GM23338 (cell line): Measurements from ENCODE around the gene AVPR1B. TPM values are rescaled to one million over a fixed set of nuclear protein-coding genes. Genes with fewer than 3 reads are reported as not detected.

ENCODE experiments used
- ATAC-seq: fragments of 200-7000 bp; cut with Tn5 transposase; 3 replicates; pipeline ENCODE4 v1.9.1; 2020
- DNase-seq: peaks from one replicate; pipeline ENCODE4 v3.0.0-alpha.2; 2015; ENCODE audit warnings: low spot score
- H2AFZ ChIP-seq: fragments of 200-600 bp; sonication (generic); 2 replicates; pipeline ENCODE4 v1.8.0; 2016; ENCODE audit warnings: antibody characterized with exemption, mild to moderate bottlenecking, moderate library complexity
- H3F3A ChIP-seq: fragments of 200-600 bp; sonication (generic); replicated peaks from 2 replicates; pipeline ENCODE4 v1.8.0; 2017; ENCODE audit warnings: antibody characterized with exemption, mixed run types, low read depth
- H3K27ac ChIP-seq: fragments of 200-600 bp; sonication (generic); 2 replicates; pipeline ENCODE4 v1.6.1; 2016; ENCODE audit warnings: low read depth
- H3K27me3 ChIP-seq: fragments of 200-600 bp; sonication (generic); 2 replicates; pipeline ENCODE4 v1.8.0; 2016; ENCODE audit warnings: mild to moderate bottlenecking, mixed run types, moderate library complexity; ENCODE audit not compliant: insufficient read depth
- H3K36me3 ChIP-seq: fragments of 200-600 bp; sonication (generic); 2 replicates; pipeline ENCODE4 v1.8.0; 2016; ENCODE audit warnings: mild to moderate bottlenecking; ENCODE audit not compliant: insufficient read depth
- H3K4me1 ChIP-seq: fragments of 200-600 bp; sonication (generic); 2 replicates; pipeline ENCODE4 v1.8.0; 2016; ENCODE audit warnings: mild to moderate bottlenecking, moderate library complexity; ENCODE audit not compliant: insufficient read depth
- H3K4me2 ChIP-seq: fragments of 200-600 bp; sonication (generic); 2 replicates; pipeline ENCODE4 v1.7.1; 2017; ENCODE audit warnings: mixed run types
- H3K4me3 ChIP-seq: fragments of 200-600 bp; sonication (generic); 2 replicates; pipeline ENCODE4 v1.6.1; 2016; ENCODE audit warnings: mixed run types
- H3K79me2 ChIP-seq: fragments of 200-600 bp; sonication (generic); replicated peaks from 2 replicates; pipeline ENCODE4 v1.8.0; 2017; ENCODE audit warnings: mild to moderate bottlenecking; ENCODE audit not compliant: insufficient read depth
- H3K9me2 ChIP-seq: fragments of 200-600 bp; sonication (generic); 2 replicates; pipeline ENCODE4 v1.8.0; 2017; ENCODE audit not compliant: insufficient read depth
- H4K20me1 ChIP-seq: fragments of 200-600 bp; sonication (generic); replicated peaks from 2 replicates; pipeline ENCODE4 v1.8.0; 2017; ENCODE audit warnings: mild to moderate bottlenecking; ENCODE audit not compliant: insufficient read depth
- H3K27ac Mint-ChIP-seq: 2 replicates; pipeline ENCODE4 v1.8.0; 2020; ENCODE audit warnings: inconsistent platforms, mild to moderate bottlenecking, moderate library complexity, mixed read lengths
- H3K27me3 Mint-ChIP-seq: 3 replicates; pipeline ENCODE4 v1.8.0; 2022; ENCODE audit warnings: low read depth, mild to moderate bottlenecking, moderate library complexity, mixed read lengths, inconsistent platforms; ENCODE audit not compliant: insufficient read depth, poor library complexity
- H3K36me3 Mint-ChIP-seq: 3 replicates; pipeline ENCODE4 v1.8.0; 2021; ENCODE audit warnings: low read depth, mild to moderate bottlenecking, inconsistent platforms, moderate library complexity, mixed read lengths
- H3K4me1 Mint-ChIP-seq: 3 replicates; pipeline ENCODE4 v1.8.0; 2020; ENCODE audit warnings: mild to moderate bottlenecking, inconsistent platforms, mixed read lengths
- H3K4me3 Mint-ChIP-seq: 3 replicates; pipeline ENCODE4 v1.8.0; 2021; ENCODE audit warnings: moderate library complexity, mild to moderate bottlenecking, inconsistent platforms, mixed read lengths
- H3K9me3 Mint-ChIP-seq: 3 replicates; pipeline ENCODE4 v1.8.0; 2020; ENCODE audit warnings: moderate library complexity, mild to moderate bottlenecking, inconsistent platforms, mixed read lengths
- CREB1 ChIP-seq: fragments of 250-450 bp; sonication (Bioruptor Pico); IDR thresholded peaks from 2 replicates; pipeline ENCODE4 v1.5.0; 2020; ENCODE audit warnings: low read depth, mild to moderate bottlenecking, moderate library complexity
- EZH2 ChIP-seq: fragments of 200-600 bp; sonication (generic); IDR thresholded peaks from one replicate; pipeline ENCODE4 v1.8.0; 2017; ENCODE audit warnings: antibody characterized with exemption, mild to moderate bottlenecking, low read depth; ENCODE audit not compliant: unreplicated experiment
- POLR2AphosphoS5 ChIP-seq: IDR thresholded peaks from 2 replicates; pipeline ENCODE4 v1.6.1; 2016; ENCODE audit warnings: antibody characterized with exemption, low read depth
- STAT1 ChIP-seq: IDR thresholded peaks from one replicate; pipeline ENCODE4 v1.6.1; 2016; ENCODE audit warnings: antibody characterized with exemption; ENCODE audit not compliant: unreplicated experiment
- ZNF114 ChIP-seq: fragments of 250-450 bp; sonication (Bioruptor Pico); IDR thresholded peaks from 2 replicates; pipeline ENCODE4 v1.5.0; 2020; ENCODE audit warnings: mild to moderate bottlenecking, moderate library complexity
- polyA plus RNA-seq: library from polyadenylated mRNA; unstranded; fragments of >200 nt; fragmentation: Nextera tagmentation; extraction: Ambion mirVana; gene quantifications from 2 replicates; pipeline ENCODE4 v1.2.1, GENCODE V29; 2016
- total RNA-seq: library from RNA; depleted of rRNA; stranded (reverse); fragments of >200 nt; shearing (Covaris generic); gene quantifications from 2 replicates; pipeline ENCODE4 v1.2.3, GENCODE V29; 2014
- TF ChIP-seq, protein P1 (sequence below): fragments of 250-450 bp; sonication (Bioruptor Pico); IDR thresholded peaks from 2 replicates; pipeline ENCODE4 v1.5.0; 2020; ENCODE audit warnings: mild to moderate bottlenecking, moderate library complexity
- TF ChIP-seq, protein P2 (sequence below): IDR thresholded peaks from 2 replicates; pipeline ENCODE4 v1.6.1; 2016; ENCODE audit warnings: antibody characterized with exemption
- TF ChIP-seq, protein P3 (sequence below), 2 experiments: fragments of 200-600 bp in 1 of 2; sonication (generic) in 1 of 2; conservative IDR thresholded peaks; 2 replicates each; pipeline versions ENCODE4 v1.5.1 to v1.6.1; 2016 to 2017; ENCODE audit warnings: antibody characterized with exemption in 2 of 2, low read depth in 2 of 2, mild to moderate bottlenecking in 2 of 2, moderate library complexity in 1 of 2

AVPR1B gene
- total and polyA plus RNA-seq, 2 experiments from 2014 or later: 0.24 to 0.52 TPM

DNA sequence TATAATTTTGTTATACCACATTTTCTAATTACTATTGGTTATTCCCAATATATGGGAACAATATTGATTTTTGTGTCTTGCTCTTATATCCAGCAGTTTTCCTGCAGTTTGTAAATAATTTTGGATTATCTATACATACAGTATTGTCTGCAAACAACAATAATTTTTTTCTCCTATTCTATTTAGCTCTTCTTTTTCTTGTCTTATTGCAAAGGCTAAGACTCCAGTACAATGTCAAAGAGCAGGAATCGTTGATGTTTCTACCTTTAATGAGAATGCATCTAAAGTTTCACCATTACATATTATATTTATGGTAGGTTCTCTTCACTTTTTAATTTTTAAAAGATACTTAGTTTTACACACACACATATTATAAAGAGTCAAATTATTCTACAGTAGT lies 4.1 kb upstream of the AVPR1B start:
- Histone ChIP-seq H3K9me2 (no peaks in the 10 kb centered on the region), H3K79me2 (no peaks in the 10 kb centered on the region)
- H3K9me3 Mint-ChIP-seq: peaks cover 27% of the 10 kb centered on the region

More for the DNA sequence above, 4.1 kb upstream of the AVPR1B start:
- Histone ChIP-seq H3K27me3 (peaks cover 27% of the 10 kb centered on the region), H2AFZ (no peak overlapping the region), H3K4me1 (peaks cover 3% of the 10 kb centered on the region; the same call in 1 of the 2 replicates), H4K20me1 (no peaks in the 10 kb centered on the region), H3K27ac (no peak overlapping the region), H3K36me3 (no peaks in the 10 kb centered on the region), H3F3A (peaks cover 4% of the 10 kb centered on the region; the same call in 1 of the 2 replicates), H3K4me2 (no peak overlapping the region), H3K4me3 (no peak overlapping the region)
- Mint-ChIP-seq H3K4me1 (peaks cover 10% of the 10 kb centered on the region; the same call in 2 of the 3 replicates), H3K4me3 (no peak overlapping the region), H3K36me3 (no peaks in the 10 kb centered on the region; the same call in 2 of the 3 replicates), H3K27me3 (peaks cover 22% of the 10 kb centered on the region), H3K27ac (no peak overlapping the region)
- TF ChIP-seq ZNF114 (CRISPR knock-in tag) (no peak), EZH2 (no peak), CREB1 (no peak), POLR2AphosphoS5 (no peak), STAT1 (no peak)
- TF ChIP-seq, protein P1, sequence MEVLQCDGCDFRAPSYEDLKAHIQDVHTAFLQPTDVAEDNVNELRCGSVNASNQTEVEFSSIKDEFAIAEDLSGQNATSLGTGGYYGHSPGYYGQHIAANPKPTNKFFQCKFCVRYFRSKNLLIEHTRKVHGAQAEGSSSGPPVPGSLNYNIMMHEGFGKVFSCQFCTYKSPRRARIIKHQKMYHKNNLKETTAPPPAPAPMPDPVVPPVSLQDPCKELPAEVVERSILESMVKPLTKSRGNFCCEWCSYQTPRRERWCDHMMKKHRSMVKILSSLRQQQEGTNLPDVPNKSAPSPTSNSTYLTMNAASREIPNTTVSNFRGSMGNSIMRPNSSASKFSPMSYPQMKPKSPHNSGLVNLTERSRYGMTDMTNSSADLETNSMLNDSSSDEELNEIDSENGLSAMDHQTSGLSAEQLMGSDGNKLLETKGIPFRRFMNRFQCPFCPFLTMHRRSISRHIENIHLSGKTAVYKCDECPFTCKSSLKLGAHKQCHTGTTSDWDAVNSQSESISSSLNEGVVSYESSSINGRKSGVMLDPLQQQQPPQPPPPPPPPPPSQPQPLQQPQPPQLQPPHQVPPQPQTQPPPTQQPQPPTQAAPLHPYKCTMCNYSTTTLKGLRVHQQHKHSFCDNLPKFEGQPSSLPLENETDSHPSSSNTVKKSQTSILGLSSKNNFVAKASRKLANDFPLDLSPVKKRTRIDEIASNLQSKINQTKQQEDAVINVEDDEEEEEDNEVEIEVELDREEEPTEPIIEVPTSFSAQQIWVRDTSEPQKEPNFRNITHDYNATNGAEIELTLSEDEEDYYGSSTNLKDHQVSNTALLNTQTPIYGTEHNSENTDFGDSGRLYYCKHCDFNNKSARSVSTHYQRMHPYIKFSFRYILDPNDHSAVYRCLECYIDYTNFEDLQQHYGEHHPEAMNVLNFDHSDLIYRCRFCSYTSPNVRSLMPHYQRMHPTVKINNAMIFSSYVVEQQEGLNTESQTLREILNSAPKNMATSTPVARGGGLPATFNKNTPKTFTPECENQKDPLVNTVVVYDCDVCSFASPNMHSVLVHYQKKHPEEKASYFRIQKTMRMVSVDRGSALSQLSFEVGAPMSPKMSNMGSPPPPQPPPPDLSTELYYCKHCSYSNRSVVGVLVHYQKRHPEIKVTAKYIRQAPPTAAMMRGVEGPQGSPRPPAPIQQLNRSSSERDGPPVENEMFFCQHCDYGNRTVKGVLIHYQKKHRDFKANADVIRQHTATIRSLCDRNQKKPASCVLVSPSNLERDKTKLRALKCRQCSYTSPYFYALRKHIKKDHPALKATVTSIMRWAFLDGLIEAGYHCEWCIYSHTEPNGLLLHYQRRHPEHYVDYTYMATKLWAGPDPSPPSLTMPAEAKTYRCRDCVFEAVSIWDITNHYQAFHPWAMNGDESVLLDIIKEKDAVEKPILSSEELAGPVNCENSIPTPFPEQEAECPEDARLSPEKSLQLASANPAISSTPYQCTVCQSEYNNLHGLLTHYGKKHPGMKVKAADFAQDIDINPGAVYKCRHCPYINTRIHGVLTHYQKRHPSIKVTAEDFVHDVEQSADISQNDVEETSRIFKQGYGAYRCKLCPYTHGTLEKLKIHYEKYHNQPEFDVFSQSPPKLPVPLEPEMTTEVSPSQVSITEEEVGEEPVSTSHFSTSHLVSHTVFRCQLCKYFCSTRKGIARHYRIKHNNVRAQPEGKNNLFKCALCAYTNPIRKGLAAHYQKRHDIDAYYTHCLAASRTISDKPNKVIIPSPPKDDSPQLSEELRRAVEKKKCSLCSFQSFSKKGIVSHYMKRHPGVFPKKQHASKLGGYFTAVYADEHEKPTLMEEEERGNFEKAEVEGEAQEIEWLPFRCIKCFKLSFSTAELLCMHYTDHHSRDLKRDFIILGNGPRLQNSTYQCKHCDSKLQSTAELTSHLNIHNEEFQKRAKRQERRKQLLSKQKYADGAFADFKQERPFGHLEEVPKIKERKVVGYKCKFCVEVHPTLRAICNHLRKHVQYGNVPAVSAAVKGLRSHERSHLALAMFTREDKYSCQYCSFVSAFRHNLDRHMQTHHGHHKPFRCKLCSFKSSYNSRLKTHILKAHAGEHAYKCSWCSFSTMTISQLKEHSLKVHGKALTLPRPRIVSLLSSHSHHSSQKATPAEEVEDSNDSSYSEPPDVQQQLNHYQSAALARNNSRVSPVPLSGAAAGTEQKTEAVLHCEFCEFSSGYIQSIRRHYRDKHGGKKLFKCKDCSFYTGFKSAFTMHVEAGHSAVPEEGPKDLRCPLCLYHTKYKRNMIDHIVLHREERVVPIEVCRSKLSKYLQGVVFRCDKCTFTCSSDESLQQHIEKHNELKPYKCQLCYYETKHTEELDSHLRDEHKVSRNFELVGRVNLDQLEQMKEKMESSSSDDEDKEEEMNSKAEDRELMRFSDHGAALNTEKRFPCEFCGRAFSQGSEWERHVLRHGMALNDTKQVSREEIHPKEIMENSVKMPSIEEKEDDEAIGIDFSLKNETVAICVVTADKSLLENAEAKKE (CRISPR knock-in tag): no peak
- TF ChIP-seq, protein P2, sequence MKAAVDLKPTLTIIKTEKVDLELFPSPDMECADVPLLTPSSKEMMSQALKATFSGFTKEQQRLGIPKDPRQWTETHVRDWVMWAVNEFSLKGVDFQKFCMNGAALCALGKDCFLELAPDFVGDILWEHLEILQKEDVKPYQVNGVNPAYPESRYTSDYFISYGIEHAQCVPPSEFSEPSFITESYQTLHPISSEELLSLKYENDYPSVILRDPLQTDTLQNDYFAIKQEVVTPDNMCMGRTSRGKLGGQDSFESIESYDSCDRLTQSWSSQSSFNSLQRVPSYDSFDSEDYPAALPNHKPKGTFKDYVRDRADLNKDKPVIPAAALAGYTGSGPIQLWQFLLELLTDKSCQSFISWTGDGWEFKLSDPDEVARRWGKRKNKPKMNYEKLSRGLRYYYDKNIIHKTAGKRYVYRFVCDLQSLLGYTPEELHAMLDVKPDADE: no peak
- TF ChIP-seq, protein P3, sequence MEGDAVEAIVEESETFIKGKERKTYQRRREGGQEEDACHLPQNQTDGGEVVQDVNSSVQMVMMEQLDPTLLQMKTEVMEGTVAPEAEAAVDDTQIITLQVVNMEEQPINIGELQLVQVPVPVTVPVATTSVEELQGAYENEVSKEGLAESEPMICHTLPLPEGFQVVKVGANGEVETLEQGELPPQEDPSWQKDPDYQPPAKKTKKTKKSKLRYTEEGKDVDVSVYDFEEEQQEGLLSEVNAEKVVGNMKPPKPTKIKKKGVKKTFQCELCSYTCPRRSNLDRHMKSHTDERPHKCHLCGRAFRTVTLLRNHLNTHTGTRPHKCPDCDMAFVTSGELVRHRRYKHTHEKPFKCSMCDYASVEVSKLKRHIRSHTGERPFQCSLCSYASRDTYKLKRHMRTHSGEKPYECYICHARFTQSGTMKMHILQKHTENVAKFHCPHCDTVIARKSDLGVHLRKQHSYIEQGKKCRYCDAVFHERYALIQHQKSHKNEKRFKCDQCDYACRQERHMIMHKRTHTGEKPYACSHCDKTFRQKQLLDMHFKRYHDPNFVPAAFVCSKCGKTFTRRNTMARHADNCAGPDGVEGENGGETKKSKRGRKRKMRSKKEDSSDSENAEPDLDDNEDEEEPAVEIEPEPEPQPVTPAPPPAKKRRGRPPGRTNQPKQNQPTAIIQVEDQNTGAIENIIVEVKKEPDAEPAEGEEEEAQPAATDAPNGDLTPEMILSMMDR (conservative IDR thresholded peaks at IDR 0.05; ENCODE audit: low read depth in 2 of 2): no peak
- no peak for ATAC-seq
- no peak for DNase-seq
